Heart right ventricle (tissue), 16 donors: ENCODE data around the gene GC. TPM values are rescaled to one million over a fixed set of nuclear protein-coding genes. Genes with fewer than 3 reads are reported as not detected.

Experiments used
- ATAC-seq, 8 donors: fragments of 200-7000 bp; cut with Tn5 transposase; one replicate each; pipeline ENCODE4 v1.9.1; 2020; ENCODE audit warnings: mild to moderate bottlenecking in 8 of 8, moderate library complexity in 8 of 8, moderate number of reproducible peaks in 1 of 8
- DNase-seq, 2 donors: peaks; one replicate each; pipeline ENCODE4 v3.0.0-alpha.2; 2020
- H3K27ac ChIP-seq, 10 donors: fragments of 200-600 bp; sonication (generic) in 2 of 10; one replicate each; pipeline versions ENCODE4 v1.5.0 to v1.8.0; 2020 to 2022; ENCODE audit warnings: mild to moderate bottlenecking in 3 of 10
- H3K27me3 ChIP-seq, 7 donors: fragments of 200-600 bp; one replicate each; pipeline ENCODE4 v1.8.0; 2021 to 2022; ENCODE audit warnings: mild to moderate bottlenecking in 2 of 7
- H3K36me3 ChIP-seq, 9 donors: fragments of 200-600 bp; sonication (generic) in 1 of 9; one replicate each; pipeline versions ENCODE4 v1.5.0 to v1.8.0; 2020 to 2022; ENCODE audit warnings: mild to moderate bottlenecking in 2 of 9
- H3K4me1 ChIP-seq, 9 donors: fragments of 200-600 bp; sonication (generic) in 1 of 9; one replicate each; pipeline versions ENCODE4 v1.5.0 to v1.8.0; 2020 to 2022; ENCODE audit warnings: mild to moderate bottlenecking in 4 of 9
- H3K4me3 ChIP-seq, 10 donors: fragments of 200-600 bp; sonication (generic) in 2 of 10; one replicate each; pipeline versions ENCODE4 v1.5.0 to v1.8.0; 2020 to 2022; ENCODE audit warnings: mild to moderate bottlenecking in 7 of 10, moderate library complexity in 2 of 10
- H3K9me3 ChIP-seq, 11 donors: fragments of 200-600 bp in 10 of 11; sonication (generic) in 2 of 11; one replicate each; pipeline versions ENCODE4 v1.5.0 to v1.8.0; 2013 to 2022; ENCODE audit warnings: mild to moderate bottlenecking in 2 of 11, control low read depth in 1 of 11, moderate library complexity in 1 of 11
- WGBS, 2 donors: extraction: QIAGEN DNeasy Blood & Tissue Kit; methylation state at CpG; one replicate each; pipeline ENCODE4 v1.1.7; 2013; ENCODE audit warnings: inconsistent platforms in 1 of 2; 5-methylcytosine and 5-hydroxymethylcytosine counted together
- intact Hi-C, 10 donors: fragments of 100-400 bp; cut with DNase I; formaldehyde crosslinking; loops; one replicate each; pipeline versions ENCODE4 v1.11.1 to v1.14.2; 2022
- long read RNA-seq, 3 donors: library from polyadenylated mRNA; unstranded; transcript quantifications; one replicate each; pipeline ENCODE4 v2.0.0, GENCODE V29; 2020 to 2021
- polyA plus RNA-seq, 2 donors: library from polyadenylated mRNA; stranded (reverse); fragments of 200-250 nt; gene quantifications; one replicate each; pipeline ENCODE4 v1.2.3, GENCODE V29; 2013
- total RNA-seq, 10 donors: library from RNA; stranded (reverse); fragmentation: NEBNext Ultra II Directional in 3 of 10; extraction: Animal tissue kit (Norgen Biotek cat#: 25700) in 3 of 10; gene quantifications; one replicate each; pipeline versions ENCODE4 v1.2.1 to v1.2.4, GENCODE V29; 2021 to 2023
- TF ChIP-seq, protein P1 (sequence below), 9 donors: fragments of 200-600 bp; sonication (generic) in 2 of 9; IDR thresholded peaks; one replicate each; pipeline versions ENCODE4 v1.5.0 to v1.8.0; 2021 to 2022; ENCODE audit warnings: antibody characterized with exemption in 9 of 9, mild to moderate bottlenecking in 5 of 9, moderate library complexity in 1 of 9
- donor health status: Arrhythmogenic right ventricular cardiomyopathy.
- donor health status: ischemic (EF 13 %, LVEDD 7.1; RV severe dilation, severe dysfunction).
- donor health status: healthy with polysubstance abuse.
- donor health status: DM: no; HTN: yes; CAD: no.
- donor health status: DM: no; HTN: no; CAD: no.
- donor health status: ischemic (EF 25% LVEDD 6.9; RV normal size, moderate dysfunction).
- donor health status: ischemic (EF 25% LVEDD 5.7; RV mildly dilated, moderate dysfunction).
- donor health status: healthy.
- donor health status: DM: yes; HTN: yes; CAD: no.
- donor health status: Ischemic cardiomyopathy.
- donor health status: ischemic (EF 35%, LVEDD 5.7; RV mildly dilated, moderate dysfunction).
- donor health status: nonischemic (EF 11% LVEDD 7.7; RV severe dilation, severe dysfunction).
- donor health status: DM: yes; HTN: yes; CAD: no.
- donor health status: PGD.
- donor health status: ischemic (EF 29% LVEDD 5.4; RV normal size, mild dysfunction).
- donor health status: nonischemic (EF 23%, LVEDD 6.1; RV moderate dilation, normal function).

The GC gene, protein sequence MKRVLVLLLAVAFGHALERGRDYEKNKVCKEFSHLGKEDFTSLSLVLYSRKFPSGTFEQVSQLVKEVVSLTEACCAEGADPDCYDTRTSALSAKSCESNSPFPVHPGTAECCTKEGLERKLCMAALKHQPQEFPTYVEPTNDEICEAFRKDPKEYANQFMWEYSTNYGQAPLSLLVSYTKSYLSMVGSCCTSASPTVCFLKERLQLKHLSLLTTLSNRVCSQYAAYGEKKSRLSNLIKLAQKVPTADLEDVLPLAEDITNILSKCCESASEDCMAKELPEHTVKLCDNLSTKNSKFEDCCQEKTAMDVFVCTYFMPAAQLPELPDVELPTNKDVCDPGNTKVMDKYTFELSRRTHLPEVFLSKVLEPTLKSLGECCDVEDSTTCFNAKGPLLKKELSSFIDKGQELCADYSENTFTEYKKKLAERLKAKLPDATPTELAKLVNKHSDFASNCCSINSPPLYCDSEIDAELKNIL
- total RNA-seq = under 1 TPM in 1 of 10 donors, not detected in 9; 0.20 TPM
- polyA plus RNA-seq = not detected
- long read RNA-seq, donor 1 = 0 reads
- long read RNA-seq, donor 2 = 0 reads
- long read RNA-seq, donor 3 = 0 reads

DNA sequence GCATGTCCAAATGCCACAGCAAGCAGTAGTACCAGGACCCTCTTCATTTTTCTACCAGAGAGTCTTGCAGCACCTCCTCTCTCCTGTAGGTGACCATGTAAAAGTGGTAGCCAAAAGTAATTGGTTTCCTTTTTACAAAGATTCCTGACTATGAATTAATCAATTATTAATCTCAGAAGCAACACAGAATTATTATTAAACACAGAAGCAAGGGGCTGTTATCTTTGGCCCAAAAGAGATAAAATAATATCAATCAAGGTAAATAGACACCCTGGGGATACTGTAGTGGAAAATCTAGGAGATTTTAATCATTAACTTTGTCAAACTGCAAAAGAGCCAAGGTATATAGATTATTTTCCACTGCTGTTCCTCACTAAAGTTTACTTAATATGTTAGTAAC, at the start of gene GC:
Gene GC (minus strand): TSS at position 108 of the 400 bp plus-strand sequence. CDS start 61 bp downstream, at position 47.
- ATAC-seq (no peak), DNase-seq (no peak)
- no peak within 1 kb of the TSS for H3K4me3 ChIP-seq
- no peaks in the 10 kb centered on the region for H3K9me3 ChIP-seq
- no peaks in the 10 kb centered on the region for H3K4me1 ChIP-seq
- TF ChIP-seq, protein P1, sequence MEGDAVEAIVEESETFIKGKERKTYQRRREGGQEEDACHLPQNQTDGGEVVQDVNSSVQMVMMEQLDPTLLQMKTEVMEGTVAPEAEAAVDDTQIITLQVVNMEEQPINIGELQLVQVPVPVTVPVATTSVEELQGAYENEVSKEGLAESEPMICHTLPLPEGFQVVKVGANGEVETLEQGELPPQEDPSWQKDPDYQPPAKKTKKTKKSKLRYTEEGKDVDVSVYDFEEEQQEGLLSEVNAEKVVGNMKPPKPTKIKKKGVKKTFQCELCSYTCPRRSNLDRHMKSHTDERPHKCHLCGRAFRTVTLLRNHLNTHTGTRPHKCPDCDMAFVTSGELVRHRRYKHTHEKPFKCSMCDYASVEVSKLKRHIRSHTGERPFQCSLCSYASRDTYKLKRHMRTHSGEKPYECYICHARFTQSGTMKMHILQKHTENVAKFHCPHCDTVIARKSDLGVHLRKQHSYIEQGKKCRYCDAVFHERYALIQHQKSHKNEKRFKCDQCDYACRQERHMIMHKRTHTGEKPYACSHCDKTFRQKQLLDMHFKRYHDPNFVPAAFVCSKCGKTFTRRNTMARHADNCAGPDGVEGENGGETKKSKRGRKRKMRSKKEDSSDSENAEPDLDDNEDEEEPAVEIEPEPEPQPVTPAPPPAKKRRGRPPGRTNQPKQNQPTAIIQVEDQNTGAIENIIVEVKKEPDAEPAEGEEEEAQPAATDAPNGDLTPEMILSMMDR (IDR thresholded peaks at IDR 0.05) = no peak
- H3K36me3 ChIP-seq = no peaks in the 10 kb centered on the region
- intact Hi-C loops = no loop called here
- no peak within 1 kb of the TSS for H3K27ac ChIP-seq
- no peaks in the 10 kb centered on the region for H3K27me3 ChIP-seq

DNA sequence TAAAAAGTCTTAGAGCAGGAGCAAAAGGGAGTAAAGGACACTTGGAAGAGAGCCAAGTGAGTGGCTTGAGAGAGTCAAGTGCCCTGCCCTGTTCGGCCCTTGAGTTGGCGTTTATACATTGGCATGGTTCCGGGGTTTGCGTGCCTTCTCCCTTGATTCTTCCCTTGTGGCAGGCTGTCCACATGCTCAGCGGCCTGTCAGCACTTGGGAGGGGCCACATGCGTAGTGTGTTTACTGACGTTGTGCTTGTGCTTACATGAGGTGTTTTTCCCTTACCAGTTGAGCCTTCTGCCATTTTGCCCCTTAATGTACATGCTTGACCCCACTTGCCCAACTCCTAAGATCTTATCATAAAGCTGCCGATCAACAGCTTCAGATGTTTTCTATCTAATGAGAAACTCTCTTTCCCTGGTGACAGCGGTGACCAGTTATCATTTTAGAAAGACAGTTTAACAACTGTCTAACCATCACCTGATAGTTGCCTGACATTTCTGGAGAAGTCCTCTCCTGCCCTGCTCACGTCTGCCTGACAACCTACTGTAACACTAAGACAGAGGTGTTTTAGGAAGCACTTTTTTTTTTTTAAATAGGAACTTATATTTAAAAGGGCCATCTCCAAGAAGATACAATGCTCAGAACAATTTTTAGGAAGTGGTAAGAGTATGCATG, 49.5 kb upstream of the GC start:
- TF ChIP-seq, protein P1 (IDR thresholded peaks at IDR 0.05) = no peak
- H3K36me3 ChIP-seq = no peaks in the 10 kb centered on the region
- peak in 1 of 8 donors; percentile 73 for ATAC-seq
- intact Hi-C loops = no loop called here
- no peak overlapping the region for H3K4me3 ChIP-seq
- H3K9me3 ChIP-seq = no peaks in the 10 kb centered on the region
- H3K4me1 ChIP-seq = no peaks in the 10 kb centered on the region
- WGBS, 2 donors = 26 to 41% methylated on average over 10 of the region's 10 CpGs
- DNase-seq = peak in 1 of 2 donors; percentile 9
- no peak overlapping the region for H3K27ac ChIP-seq
- H3K27me3 ChIP-seq = no peaks in the 10 kb centered on the region

DNA sequence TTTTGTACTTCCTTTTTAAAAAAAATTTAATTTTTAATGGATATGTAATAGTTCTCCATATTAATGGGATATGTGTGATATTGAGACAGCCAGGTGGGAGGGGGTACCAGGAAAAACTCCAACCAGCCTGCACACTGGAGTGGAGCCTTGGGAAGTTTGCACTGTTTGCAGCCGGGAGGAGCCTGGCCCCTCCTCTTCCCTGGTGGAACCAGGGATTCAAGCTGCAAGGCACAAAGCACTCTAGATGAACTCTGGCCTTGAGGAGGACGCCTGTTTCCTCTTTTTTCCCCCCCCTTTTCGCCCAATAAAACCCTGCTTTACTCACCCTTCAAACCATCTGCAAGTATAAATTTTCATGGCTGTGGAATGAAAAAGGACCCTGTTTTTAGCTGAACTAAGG, 48.2 kb upstream of the GC start:
- Histone ChIP-seq H3K27me3 (no peaks in the 10 kb centered on the region), H3K36me3 (no peaks in the 10 kb centered on the region), H3K9me3 (no peaks in the 10 kb centered on the region), H3K4me1 (no peaks in the 10 kb centered on the region), H3K4me3 (no peak overlapping the region), H3K27ac (no peak overlapping the region)
- WGBS, 2 donors = 44 to 56% methylated on average over 3 of the region's 3 CpGs
- TF ChIP-seq, protein P1 (IDR thresholded peaks at IDR 0.05) = no peak
- DNase-seq (no peak), ATAC-seq (no peak)
- intact Hi-C loops = no loop called here

DNA sequence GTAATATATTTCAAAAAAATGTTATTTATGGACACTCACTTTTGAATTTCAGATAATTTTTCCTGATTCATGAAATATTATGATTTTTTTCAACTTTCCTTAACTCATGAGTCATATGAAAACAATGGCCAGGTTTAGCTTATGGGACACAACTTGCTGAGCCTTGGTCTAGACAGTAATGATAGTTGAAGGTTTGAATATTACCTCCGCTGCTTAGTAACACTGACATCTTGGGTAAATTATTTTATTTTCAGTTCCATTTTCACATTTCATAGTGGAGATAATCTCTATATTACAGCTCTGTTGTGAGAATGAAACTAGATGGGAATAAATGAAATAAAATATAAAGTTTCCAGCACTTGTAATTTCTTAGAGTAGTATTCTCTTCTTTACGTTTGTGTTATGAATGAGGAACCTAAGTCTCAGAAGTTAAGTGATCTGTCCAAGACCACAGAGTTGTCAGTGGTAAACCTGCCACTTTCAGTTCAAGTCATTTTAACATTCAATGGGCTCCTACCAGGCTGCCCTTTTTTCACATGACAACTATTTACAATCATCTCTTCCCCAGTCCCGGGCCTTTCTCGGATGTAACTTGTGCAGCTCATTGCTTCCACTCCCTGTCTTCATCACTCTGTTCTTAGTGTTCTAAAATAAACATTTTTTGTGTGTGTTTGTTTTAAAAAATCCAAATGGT, 46.8 kb upstream of the GC start:
- TF ChIP-seq, protein P1 (IDR thresholded peaks at IDR 0.05) = no peak
- no peaks in the 10 kb centered on the region for H3K9me3 ChIP-seq
- no peaks in the 10 kb centered on the region for H3K36me3 ChIP-seq
- no peak overlapping the region for H3K27ac ChIP-seq
- ATAC-seq (no peak), DNase-seq (no peak)
- intact Hi-C loops = no loop called here
- no peaks in the 10 kb centered on the region for H3K27me3 ChIP-seq
- no peak overlapping the region for H3K4me3 ChIP-seq
- H3K4me1 ChIP-seq = no peaks in the 10 kb centered on the region
- 76 to 80% methylated on average over 4 of the region's 4 CpGs for whole genome bisulfite sequencing, 2 donors
